DND-41 (cell line): ENCODE measurements around the gene STKLD1.

Experiments used
- ATAC-seq: fragments of 200-7000 bp; cut with Tn5 transposase; 3 replicates; pipeline ENCODE4 v1.9.1; 2021; ENCODE audit warnings: low read depth; ENCODE audit not compliant: insufficient read depth
- DNase-seq: peaks from one replicate; pipeline ENCODE4 v3.0.0-alpha.2; 2020
- H2AFZ ChIP-seq: 2 replicates; pipeline ENCODE4 v1.6.0; 2012; ENCODE audit warnings: low read depth, low read length
- H3K27ac ChIP-seq: 2 replicates; pipeline ENCODE4 v1.5.1; 2012; ENCODE audit warnings: low read length, inconsistent platforms
- H3K27me3 ChIP-seq: fragments of 200-600 bp; sonication (generic); 2 replicates; pipeline ENCODE4 v1.6.0; 2012; ENCODE audit warnings: low read length, mild to moderate bottlenecking, inconsistent platforms; ENCODE audit not compliant: insufficient read depth, poor library complexity
- H3K36me3 ChIP-seq: 2 replicates; pipeline ENCODE4 v1.5.1; 2012; ENCODE audit warnings: low read length, inconsistent platforms; ENCODE audit not compliant: insufficient read depth
- H3K4me1 ChIP-seq: 2 replicates; pipeline ENCODE4 v1.5.1; 2012; ENCODE audit warnings: mild to moderate bottlenecking, low read length; ENCODE audit not compliant: insufficient read depth
- H3K4me2 ChIP-seq: 2 replicates; pipeline ENCODE4 v1.6.0; 2012; ENCODE audit warnings: mild to moderate bottlenecking, moderate library complexity, low read length, inconsistent platforms; ENCODE audit not compliant: insufficient read depth
- H3K4me3 ChIP-seq, 2 experiments: fragments of 200-600 bp in 1 of 2; shearing (Covaris generic) in 1 of 2; 2 replicates each; pipeline ENCODE4 v1.5.1; 2012 to 2016; ENCODE audit warnings: inconsistent platforms in 2 of 2, low read length in 2 of 2, mild to moderate bottlenecking in 2 of 2, low read depth in 1 of 2, moderate library complexity in 1 of 2
- H3K79me2 ChIP-seq: 2 replicates; pipeline ENCODE4 v1.6.0; 2012; ENCODE audit warnings: low read length, inconsistent platforms; ENCODE audit not compliant: insufficient read depth
- H3K9ac ChIP-seq: 2 replicates; pipeline ENCODE4 v1.6.0; 2012; ENCODE audit warnings: low read depth, mild to moderate bottlenecking, inconsistent platforms, low read length, moderate library complexity
- H3K9me3 ChIP-seq: 2 replicates; pipeline ENCODE4 v1.5.1; 2012; ENCODE audit warnings: low read length, moderate library complexity, mild to moderate bottlenecking, inconsistent platforms; ENCODE audit not compliant: insufficient read depth, severe bottlenecking
- H4K20me1 ChIP-seq: 2 replicates; pipeline ENCODE4 v1.6.0; 2012; ENCODE audit warnings: low read length; ENCODE audit not compliant: insufficient read depth
- CTCF ChIP-seq: IDR thresholded peaks from 2 replicates; pipeline ENCODE4 v1.5.1; 2012; ENCODE audit warnings: borderline replicate concordance, low read length, moderate library complexity, mild to moderate bottlenecking; ENCODE audit not compliant: poor library complexity, severe bottlenecking; ENCODE audit errors: extremely low read depth
- EZH2 ChIP-seq: IDR thresholded peaks from 3 replicates; pipeline ENCODE4 v1.6.1; 2012; ENCODE audit warnings: borderline replicate concordance, low read depth, mild to moderate bottlenecking, moderate library complexity, low read length, inconsistent platforms; ENCODE audit not compliant: severe bottlenecking

STKLD1 gene

GRCh38 chr9:133359399-133360175 lies 16.6 kb upstream of the STKLD1 start:
- DNase-seq = no peak
- Histone ChIP-seq H2AFZ (no peak overlapping the region), H3K27me3 (no peaks in the 10 kb centered on the region), H3K36me3 (peaks cover 58% of the 10 kb centered on the region), H3K4me1 (peaks cover 32% of the 10 kb centered on the region), H3K4me2 (no peak overlapping the region; the same call in 1 of the 2 replicates), H3K9ac (no peak overlapping the region), H3K4me3 (no peak overlapping the region), H4K20me1 (peaks cover 19% of the 10 kb centered on the region), H3K9me3 (no peaks in the 10 kb centered on the region), H3K27ac (no peak overlapping the region), H3K79me2 (peaks cover 35% of the 10 kb centered on the region)
- ATAC-seq = no peak
- TF ChIP-seq EZH2 (no peak), CTCF (peak; percentile 30)

- Histone ChIP-seq H4K20me1 (peaks cover 23% of the 10 kb centered on the region), H3K4me3 (no peak overlapping the region), H3K36me3 (peaks cover 69% of the 10 kb centered on the region), H2AFZ (no peak overlapping the region), H3K4me1 (peaks cover 21% of the 10 kb centered on the region), H3K4me2 (no peak overlapping the region), H3K27me3 (no peaks in the 10 kb centered on the region), H3K9ac (no peak overlapping the region), H3K27ac (no peak overlapping the region), H3K79me2 (peaks cover 26% of the 10 kb centered on the region), H3K9me3 (no peaks in the 10 kb centered on the region)
- no peak for ATAC-seq
- DNase-seq = no peak
- TF ChIP-seq EZH2 (no peak), CTCF (no peak)
Measured at GRCh38 chr9:133360400-133361393, 15.5 kb upstream of the STKLD1 start.

GRCh38 chr9:133361507-133362092 lies 14.6 kb upstream of the STKLD1 start:
- Histone ChIP-seq H3K4me1 (peaks cover 20% of the 10 kb centered on the region), H3K9me3 (no peaks in the 10 kb centered on the region), H2AFZ (no peak overlapping the region), H3K36me3 (peaks cover 78% of the 10 kb centered on the region), H3K4me3 (no peak overlapping the region), H3K27me3 (no peaks in the 10 kb centered on the region), H3K4me2 (no peak overlapping the region), H4K20me1 (peaks cover 25% of the 10 kb centered on the region), H3K9ac (no peak overlapping the region), H3K27ac (no peak overlapping the region), H3K79me2 (peaks cover 31% of the 10 kb centered on the region)
- no peak for ATAC-seq
- DNase-seq = no peak
- TF ChIP-seq CTCF (no peak), EZH2 (no peak)
